Measurements from ENCODE around the gene SERPINB5. TPM values are rescaled to one million over a fixed set of nuclear protein-coding genes. Genes with fewer than 3 reads are reported as not detected.

Gene SERPINB5
- total RNA-seq, result 0.16 and 0.34 TPM in 2 replicates

GRCh38 chr18:63476668-63477067, at the start of gene SERPINB5:
Gene SERPINB5 (plus strand): TSS chr18:63476958. CDS start chr18:63484429, 7,471 bp downstream.

GRCh38 chr18:63542069-63542468, 65.3 kb downstream of the SERPINB5 start, which contains the start of gene SERPINB12:
Gene SERPINB12 (plus strand): TSS chr18:63542369. CDS start chr18:63556160, 13,791 bp downstream.

Other genes with a start within 250 kb of the SERPINB5 start
- gene BCL2, start 157.2 kb upstream of the SERPINB5 start, total RNA-seq, result 0.47 and 0.86 TPM in 2 replicates
- 24.0 and 31.9 TPM in 2 replicates for gene KDSR, start 109.8 kb upstream of the SERPINB5 start, total RNA-seq
- 29.9 and 41.8 TPM in 2 replicates for gene VPS4B, start 54.5 kb upstream of the SERPINB5 start, total RNA-seq
- gene SERPINB12, start 65.4 kb downstream of the SERPINB5 start, total RNA-seq, result not detected in 2 replicates
- gene SERPINB13, start 110.4 kb downstream of the SERPINB5 start, total RNA-seq, result 0.16 TPM in 1 of 2 replicates, not detected in the other
- gene SERPINB4, start 167.3 kb downstream of the SERPINB5 start, total RNA-seq, result not detected in 2 replicates
- gene SERPINB3, start 184.9 kb downstream of the SERPINB5 start, total RNA-seq, result 0.09 TPM in 1 of 2 replicates, not detected in the other
- not detected in 2 replicates for gene SERPINB11, start 226.0 kb downstream of the SERPINB5 start, total RNA-seq

Measured in bronchial smooth muscle cell (primary cell).